Heart right ventricle (tissue), 16 donors: ENCODE data around the gene BRSK1. TPM values are rescaled to one million over a fixed set of nuclear protein-coding genes. Genes with fewer than 3 reads are reported as not detected.

Source experiments
- ATAC-seq, 8 donors: fragments of 200-7000 bp; cut with Tn5 transposase; one replicate each; pipeline ENCODE4 v1.9.1; 2020; ENCODE audit warnings: mild to moderate bottlenecking in 8 of 8, moderate library complexity in 8 of 8, moderate number of reproducible peaks in 1 of 8
- DNase-seq, 2 donors: peaks; one replicate each; pipeline ENCODE4 v3.0.0-alpha.2; 2020
- H3K27ac ChIP-seq, 10 donors: fragments of 200-600 bp; sonication (generic) in 2 of 10; one replicate each; pipeline versions ENCODE4 v1.5.0 to v1.8.0; 2020 to 2022; ENCODE audit warnings: mild to moderate bottlenecking in 3 of 10
- H3K27me3 ChIP-seq, 7 donors: fragments of 200-600 bp; one replicate each; pipeline ENCODE4 v1.8.0; 2021 to 2022; ENCODE audit warnings: mild to moderate bottlenecking in 2 of 7
- H3K36me3 ChIP-seq, 9 donors: fragments of 200-600 bp; sonication (generic) in 1 of 9; one replicate each; pipeline versions ENCODE4 v1.5.0 to v1.8.0; 2020 to 2022; ENCODE audit warnings: mild to moderate bottlenecking in 2 of 9
- H3K4me1 ChIP-seq, 9 donors: fragments of 200-600 bp; sonication (generic) in 1 of 9; one replicate each; pipeline versions ENCODE4 v1.5.0 to v1.8.0; 2020 to 2022; ENCODE audit warnings: mild to moderate bottlenecking in 4 of 9
- H3K4me3 ChIP-seq, 10 donors: fragments of 200-600 bp; sonication (generic) in 2 of 10; one replicate each; pipeline versions ENCODE4 v1.5.0 to v1.8.0; 2020 to 2022; ENCODE audit warnings: mild to moderate bottlenecking in 7 of 10, moderate library complexity in 2 of 10
- H3K9me3 ChIP-seq, 11 donors: fragments of 200-600 bp in 10 of 11; sonication (generic) in 2 of 11; one replicate each; pipeline versions ENCODE4 v1.5.0 to v1.8.0; 2013 to 2022; ENCODE audit warnings: mild to moderate bottlenecking in 2 of 11, control low read depth in 1 of 11, moderate library complexity in 1 of 11
- WGBS, 2 donors: extraction: QIAGEN DNeasy Blood & Tissue Kit; methylation state at CpG; one replicate each; pipeline ENCODE4 v1.1.7; 2013; ENCODE audit warnings: inconsistent platforms in 1 of 2; 5-methylcytosine and 5-hydroxymethylcytosine counted together
- intact Hi-C, 10 donors: fragments of 100-400 bp; cut with DNase I; formaldehyde crosslinking; loops; one replicate each; pipeline versions ENCODE4 v1.11.1 to v1.14.2; 2022
- polyA plus RNA-seq, 2 donors: library from polyadenylated mRNA; stranded (reverse); fragments of 200-250 nt; gene quantifications; one replicate each; pipeline ENCODE4 v1.2.3, GENCODE V29; 2013
- total RNA-seq, 10 donors: library from RNA; stranded (reverse); fragmentation: NEBNext Ultra II Directional in 3 of 10; extraction: Animal tissue kit (Norgen Biotek cat#: 25700) in 3 of 10; gene quantifications; one replicate each; pipeline versions ENCODE4 v1.2.1 to v1.2.4, GENCODE V29; 2021 to 2023
- TF ChIP-seq, protein P1 (sequence below), 9 donors: fragments of 200-600 bp; sonication (generic) in 2 of 9; IDR thresholded peaks; one replicate each; pipeline versions ENCODE4 v1.5.0 to v1.8.0; 2021 to 2022; ENCODE audit warnings: antibody characterized with exemption in 9 of 9, mild to moderate bottlenecking in 5 of 9, moderate library complexity in 1 of 9
- donor health status: Arrhythmogenic right ventricular cardiomyopathy.
- donor health status: ischemic (EF 13 %, LVEDD 7.1; RV severe dilation, severe dysfunction).
- donor health status: healthy with polysubstance abuse.
- donor health status: DM: no; HTN: yes; CAD: no.
- donor health status: DM: no; HTN: no; CAD: no.
- donor health status: ischemic (EF 25% LVEDD 6.9; RV normal size, moderate dysfunction).
- donor health status: ischemic (EF 25% LVEDD 5.7; RV mildly dilated, moderate dysfunction).
- donor health status: healthy.
- donor health status: DM: yes; HTN: yes; CAD: no.
- donor health status: Ischemic cardiomyopathy.
- donor health status: ischemic (EF 35%, LVEDD 5.7; RV mildly dilated, moderate dysfunction).
- donor health status: nonischemic (EF 11% LVEDD 7.7; RV severe dilation, severe dysfunction).
- donor health status: DM: yes; HTN: yes; CAD: no.
- donor health status: PGD.
- donor health status: ischemic (EF 29% LVEDD 5.4; RV normal size, mild dysfunction).
- donor health status: nonischemic (EF 23%, LVEDD 6.1; RV moderate dilation, normal function).

Gene BRSK1
- total and polyA plus RNA-seq, 12 donors, result 1.8 to 12.6 (median 3.2) TPM

DNA sequence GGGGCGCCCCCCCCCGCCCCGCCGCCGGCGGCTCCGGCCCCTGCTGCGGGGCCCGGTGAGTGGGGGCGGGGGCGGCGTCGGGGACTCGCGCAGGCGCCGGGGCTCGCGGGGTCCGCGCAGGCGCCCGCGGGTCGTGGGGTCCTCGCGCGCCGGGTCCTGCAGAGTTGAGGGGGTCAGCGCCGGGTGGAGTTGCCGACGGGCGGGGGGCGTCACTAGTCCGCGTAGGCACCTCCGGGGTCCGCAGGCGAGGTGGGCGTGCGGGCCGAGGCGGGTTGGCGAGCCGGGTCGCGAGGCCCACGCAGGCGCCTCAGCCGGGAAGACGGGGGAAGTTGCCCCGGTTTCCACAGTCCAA lies 25.3 kb upstream of the BRSK1 start:
- peak; percentile 3 to 23 (median 9) for ATAC-seq
- peaks cover 11 to 56% (median 48%) of the 10 kb centered on the region in 9 donors for H3K4me1 ChIP-seq
- 1 to 2% methylated on average over 22 to 53 of the region's 53 CpGs for WGBS, 2 donors

DNA sequence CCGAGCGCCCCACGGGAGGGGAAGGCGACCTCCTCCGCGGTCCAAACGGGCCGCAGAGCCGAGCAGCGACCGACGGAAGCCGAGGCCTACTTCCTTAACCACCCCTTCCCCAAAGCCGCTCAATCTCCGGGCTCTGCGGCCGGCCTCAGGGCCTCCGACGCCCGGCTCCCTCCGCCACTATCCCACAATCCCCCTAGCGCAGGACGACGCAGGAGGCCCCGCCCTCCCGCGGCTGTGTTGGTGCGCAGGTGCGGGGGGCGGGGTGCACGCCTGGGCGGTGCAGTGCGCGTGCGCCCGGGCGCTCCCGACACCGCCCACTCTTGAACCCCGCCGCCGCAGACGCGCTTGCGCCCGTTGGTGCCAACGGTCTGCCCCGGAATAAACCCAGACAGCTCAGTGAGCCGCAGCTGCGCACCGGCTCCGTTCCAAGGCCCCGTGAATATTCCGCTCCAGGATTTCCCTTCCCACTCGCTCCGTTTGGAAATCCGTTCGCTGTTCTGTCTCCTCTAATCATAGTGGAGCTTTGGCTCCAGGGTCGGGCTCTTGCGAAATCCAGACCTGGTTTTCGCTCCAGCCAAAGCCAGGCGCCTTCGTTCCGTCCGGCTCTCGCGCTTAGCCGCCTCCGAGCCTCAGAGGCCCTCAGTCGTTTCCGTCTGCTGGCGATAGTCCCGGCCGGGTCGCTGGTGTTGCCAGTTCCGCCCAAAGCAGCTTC lies 24.8 kb upstream of the BRSK1 start, which contains the start of gene PPP6R1:
PPP6R1 (minus strand) TSS at position 190 of the 712 bp plus-strand sequence. CDS start 11,914 bp downstream, outside the sequence.
- Histone ChIP-seq H3K4me3 (peak within 1 kb of the TSS; percentile 68 to 99 (median 94)), H3K36me3 (peaks cover 0 to 10% (median 0%) of the 10 kb centered on the region in 9 donors), H3K27me3 (no peaks in the 10 kb centered on the region), H3K27ac (peak within 1 kb of the TSS; percentile 78 to 98 (median 92)), H3K9me3 (no peaks in the 10 kb centered on the region), H3K4me1 (peaks cover 11 to 51% (median 48%) of the 10 kb centered on the region in 9 donors)
- DNase-seq (peak; percentile 98), ATAC-seq (peak; percentile 94 to 98 (median 96))
- TF ChIP-seq, protein P1, sequence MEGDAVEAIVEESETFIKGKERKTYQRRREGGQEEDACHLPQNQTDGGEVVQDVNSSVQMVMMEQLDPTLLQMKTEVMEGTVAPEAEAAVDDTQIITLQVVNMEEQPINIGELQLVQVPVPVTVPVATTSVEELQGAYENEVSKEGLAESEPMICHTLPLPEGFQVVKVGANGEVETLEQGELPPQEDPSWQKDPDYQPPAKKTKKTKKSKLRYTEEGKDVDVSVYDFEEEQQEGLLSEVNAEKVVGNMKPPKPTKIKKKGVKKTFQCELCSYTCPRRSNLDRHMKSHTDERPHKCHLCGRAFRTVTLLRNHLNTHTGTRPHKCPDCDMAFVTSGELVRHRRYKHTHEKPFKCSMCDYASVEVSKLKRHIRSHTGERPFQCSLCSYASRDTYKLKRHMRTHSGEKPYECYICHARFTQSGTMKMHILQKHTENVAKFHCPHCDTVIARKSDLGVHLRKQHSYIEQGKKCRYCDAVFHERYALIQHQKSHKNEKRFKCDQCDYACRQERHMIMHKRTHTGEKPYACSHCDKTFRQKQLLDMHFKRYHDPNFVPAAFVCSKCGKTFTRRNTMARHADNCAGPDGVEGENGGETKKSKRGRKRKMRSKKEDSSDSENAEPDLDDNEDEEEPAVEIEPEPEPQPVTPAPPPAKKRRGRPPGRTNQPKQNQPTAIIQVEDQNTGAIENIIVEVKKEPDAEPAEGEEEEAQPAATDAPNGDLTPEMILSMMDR (IDR thresholded peaks at IDR 0.05), result no peak
- WGBS, 2 donors, result 0% methylated on average over 72 to 76 of the region's 76 CpGs
- intact Hi-C loops, result loop anchor here in 2 of 10 donors (5.0 kb wide), 2 partner anchors 42 to 148 kb away; partner anchors contain the start of gene UBE2S (in 1 of the 2)

More for the DNA sequence above, 25.3 kb upstream of the BRSK1 start:
- H3K4me3 ChIP-seq, result peak overlapping the region; percentile 68 to 99 (median 94)
- no peak for DNase-seq
- H3K27ac ChIP-seq, result peak overlapping the region in 9 of 10 donors; percentile 78 to 98 (median 93)
- H3K27me3 ChIP-seq, result no peaks in the 10 kb centered on the region
- H3K9me3 ChIP-seq, result no peaks in the 10 kb centered on the region
- TF ChIP-seq, protein P1 (IDR thresholded peaks at IDR 0.05), result no peak
- intact Hi-C loops, result loop anchor here in 2 of 10 donors (5.0 kb wide), 2 partner anchors 41 to 149 kb away; partner anchors contain the start of gene UBE2S (in 1 of the 2)
- peaks cover 0 to 10% (median 0%) of the 10 kb centered on the region in 9 donors for H3K36me3 ChIP-seq

DNA sequence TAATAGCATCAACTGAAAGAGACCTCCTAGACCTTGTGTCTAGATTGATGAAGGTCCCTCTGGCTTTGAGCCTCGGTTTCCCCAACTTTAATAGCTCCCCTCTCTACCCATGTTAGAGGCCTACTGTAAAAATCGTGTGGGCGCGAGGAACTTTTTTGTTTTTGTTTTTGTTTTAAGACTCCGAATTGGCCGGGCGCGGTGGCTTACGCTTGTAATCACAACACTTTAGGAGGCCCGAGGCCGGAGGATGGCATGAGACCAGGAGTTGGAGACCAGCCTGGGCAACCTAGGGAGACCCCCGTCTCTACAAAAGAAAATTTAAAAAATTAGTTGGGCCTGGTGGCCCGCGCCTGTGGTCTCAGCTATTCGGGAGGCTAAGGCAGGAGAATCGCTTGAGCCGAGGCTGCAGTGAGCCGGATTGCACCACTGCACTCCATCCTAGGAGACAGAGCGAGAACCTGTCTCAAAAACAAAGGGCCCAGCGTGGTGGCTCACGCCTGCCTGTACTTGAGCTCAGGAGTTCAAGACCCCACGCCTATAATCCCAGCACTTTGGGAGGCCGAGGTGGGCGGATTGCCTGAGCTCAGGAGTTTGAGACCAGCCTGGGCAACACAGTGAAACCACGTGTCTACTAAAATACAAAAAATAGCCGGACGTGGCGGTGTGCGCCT lies 24.1 kb upstream of the BRSK1 start:
- H3K36me3 ChIP-seq, result peaks cover 0 to 10% (median 0%) of the 10 kb centered on the region in 9 donors
- H3K4me3 ChIP-seq, result peak overlapping the region; percentile 4 to 99 (median 94)
- peaks cover 11 to 44% (median 43%) of the 10 kb centered on the region in 9 donors for H3K4me1 ChIP-seq
- no peaks in the 10 kb centered on the region for H3K9me3 ChIP-seq
- H3K27ac ChIP-seq, result peak overlapping the region; percentile 78 to 98 (median 89)
- intact Hi-C loops, result loop anchor here in 2 of 10 donors (5.0 kb wide), 2 partner anchors 42 to 148 kb away; partner anchors contain the start of gene UBE2S (in 1 of the 2)
- no peak for ATAC-seq
- H3K27me3 ChIP-seq, result no peaks in the 10 kb centered on the region
- DNase-seq, result no peak
- 45 to 48% methylated on average over 29 of the region's 29 CpGs for WGBS, 2 donors
- TF ChIP-seq, protein P1 (IDR thresholded peaks at IDR 0.05), result no peak

DNA sequence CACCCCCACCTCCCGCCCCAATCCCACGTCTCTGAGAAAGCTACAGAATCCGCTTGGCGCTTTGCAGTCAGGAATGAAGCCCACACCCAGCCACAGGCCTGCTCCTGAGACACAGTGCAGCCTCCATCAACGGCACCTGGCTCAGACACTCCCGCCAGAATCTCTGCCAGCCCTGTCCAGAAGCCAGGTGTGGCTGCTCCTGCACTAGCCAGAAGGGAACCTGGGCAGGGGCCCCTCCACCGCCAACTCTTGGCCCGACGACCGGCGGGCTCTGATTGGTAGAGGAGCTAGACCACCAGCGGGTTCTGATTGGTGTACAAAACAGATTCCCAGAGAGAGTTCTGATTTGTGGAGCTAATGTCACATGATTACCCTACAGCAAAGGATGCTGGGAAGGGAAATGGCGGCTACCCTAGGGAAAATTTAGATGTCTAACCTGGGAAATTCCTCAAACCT lies 22.1 kb upstream of the BRSK1 start:
- H3K4me3 ChIP-seq, result no peak overlapping the region
- ATAC-seq (no peak), DNase-seq (no peak)
- intact Hi-C loops, result no loop called here
- no peaks in the 10 kb centered on the region for H3K27me3 ChIP-seq
- H3K27ac ChIP-seq, result no peak overlapping the region
- H3K9me3 ChIP-seq, result no peaks in the 10 kb centered on the region
- peaks cover 0 to 15% (median 0%) of the 10 kb centered on the region in 9 donors for H3K36me3 ChIP-seq
- WGBS, 2 donors, result 91 to 94% methylated on average over 13 of the region's 13 CpGs
- H3K4me1 ChIP-seq, result peaks cover 4 to 24% (median 23%) of the 10 kb centered on the region in 9 donors
- TF ChIP-seq, protein P1 (IDR thresholded peaks at IDR 0.05), result no peak
